ENCODE data around the gene KCND3.
A peak's percentile ranks its signal among the peaks of the same experiment; 100 is the strongest.

The KCND3 gene

DNA sequence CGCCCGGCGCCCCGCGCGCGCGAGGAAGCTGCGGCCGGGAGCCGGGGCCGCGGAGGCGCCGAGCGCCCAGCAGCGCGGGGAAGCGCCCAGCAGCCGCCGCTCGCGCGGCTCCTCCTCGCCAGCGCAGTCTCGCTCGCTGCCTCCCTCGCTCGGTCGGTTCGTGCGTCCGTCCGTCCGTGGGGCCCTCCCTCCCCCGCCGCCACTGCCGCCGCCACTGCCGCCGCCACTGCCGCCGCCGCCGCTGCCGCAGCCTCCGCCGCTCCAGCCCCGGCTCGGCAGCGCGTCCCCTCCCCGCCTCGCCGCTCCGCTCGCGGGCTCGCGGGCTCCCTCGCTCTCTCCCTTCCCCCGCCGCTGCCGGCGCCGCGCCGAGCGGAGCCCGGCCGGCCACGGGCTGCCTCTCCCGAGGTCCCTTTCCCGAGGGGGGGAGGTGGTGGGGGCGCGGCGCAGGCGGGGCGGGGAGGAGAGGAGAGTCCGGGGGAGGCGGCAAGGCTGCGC is at the start of gene KCND3:
TSS of gene KCND3 (minus strand) at position 138 of the 495 bp plus-strand sequence.
- peak within 1 kb of the TSS; percentile 41 for H3K4me3 ChIP-seq (ENCODE audit: low read depth, low read length)

DNA sequence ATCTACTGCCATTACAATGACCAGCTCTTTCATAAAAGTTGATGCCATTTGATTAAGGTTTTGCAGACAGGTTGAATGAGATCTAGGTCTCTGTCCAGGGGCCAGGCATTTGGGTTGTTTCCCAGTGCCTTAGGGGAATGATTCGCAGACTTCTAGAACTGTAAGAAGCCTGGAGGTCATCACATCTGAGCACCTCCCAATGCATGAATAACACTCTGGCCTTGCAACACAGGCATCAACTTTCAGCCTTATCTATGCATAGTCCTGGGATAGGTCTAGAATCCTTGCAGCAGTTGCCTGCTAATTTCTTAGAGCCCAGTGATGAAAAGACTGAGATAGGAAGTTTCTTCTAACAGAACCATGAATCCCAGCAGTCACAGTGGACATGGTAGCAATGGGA is 44.8 kb upstream of the KCND3 start:
- H3K4me3 ChIP-seq (ENCODE audit: low read depth, low read length), result no peak overlapping the region

DNA sequence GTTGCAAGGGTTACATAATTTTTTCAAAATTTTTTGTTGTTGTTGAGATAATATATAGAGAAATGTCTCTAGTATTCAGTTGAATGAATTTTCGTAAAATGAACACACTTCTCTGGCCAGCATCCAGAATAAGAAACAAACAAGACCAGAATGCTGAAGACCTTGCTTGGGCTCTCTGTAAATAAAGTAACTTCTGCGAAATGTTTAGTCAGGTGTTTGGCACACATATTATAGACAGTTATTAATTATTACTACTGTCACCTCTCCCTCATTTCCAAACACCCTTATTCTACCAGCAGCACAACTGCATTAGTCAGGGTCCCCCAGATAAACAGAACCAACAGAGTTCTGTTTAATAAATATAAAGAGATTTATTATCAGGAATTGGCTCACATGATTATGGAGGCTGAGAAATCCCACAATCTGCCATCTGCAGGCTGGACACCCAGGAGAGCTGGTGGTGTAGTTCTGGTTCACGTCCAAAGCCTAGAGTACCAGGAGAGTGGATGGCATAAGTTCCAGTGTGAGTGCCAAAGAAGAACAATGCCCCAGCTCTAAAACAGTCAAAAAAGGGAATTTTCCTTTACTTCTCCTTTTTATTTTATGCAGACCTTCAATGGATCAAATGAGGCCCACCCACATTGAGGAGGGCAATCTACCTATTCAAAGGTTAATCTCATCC is 44.1 kb upstream of the KCND3 start:
- H3K4me3 ChIP-seq (ENCODE audit: low read depth, low read length), result no peak overlapping the region

DNA sequence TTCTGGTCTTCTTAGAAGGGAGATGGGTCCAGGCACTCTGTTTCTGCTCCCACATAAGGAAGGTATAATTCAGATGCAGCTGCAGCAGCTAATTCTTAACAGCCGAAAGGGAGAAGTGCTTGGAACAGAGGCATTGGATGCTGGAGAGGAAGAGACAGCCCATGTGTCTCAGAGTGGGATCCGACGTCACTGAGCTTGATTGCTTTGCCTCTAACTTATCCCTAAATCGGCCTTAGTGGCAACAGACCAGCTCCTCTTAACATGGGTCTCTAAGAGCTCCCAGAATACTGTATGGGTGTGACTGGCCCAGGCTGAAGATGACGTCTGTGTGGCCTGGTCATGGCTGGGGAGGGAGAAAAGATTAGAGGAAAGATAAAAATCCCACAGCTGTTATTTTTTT is 40.7 kb upstream of the KCND3 start:
- H3K4me3 ChIP-seq (ENCODE audit: low read depth, low read length), result no peak overlapping the region

DNA sequence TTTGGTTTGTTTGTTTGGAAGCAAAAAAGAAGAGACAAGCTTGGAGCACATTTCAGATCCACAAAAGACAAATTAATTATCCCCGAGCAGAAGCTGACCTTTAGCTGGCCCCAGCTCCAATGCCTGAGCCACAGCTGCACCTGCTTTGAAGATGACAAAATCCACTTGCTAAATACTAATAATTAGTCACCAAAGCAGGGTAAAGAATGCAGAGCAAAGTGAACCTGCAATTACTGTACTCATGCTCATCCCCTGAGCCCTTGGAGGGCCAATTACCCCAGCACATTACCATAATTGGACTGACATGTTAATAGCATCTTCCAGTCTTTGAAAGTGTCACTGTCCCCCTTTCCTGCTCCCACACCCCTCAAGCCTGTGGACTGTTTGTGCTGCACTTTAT is 38.2 kb upstream of the KCND3 start:
- H3K4me3 ChIP-seq (ENCODE audit: low read depth, low read length), result no peak overlapping the region

DNA sequence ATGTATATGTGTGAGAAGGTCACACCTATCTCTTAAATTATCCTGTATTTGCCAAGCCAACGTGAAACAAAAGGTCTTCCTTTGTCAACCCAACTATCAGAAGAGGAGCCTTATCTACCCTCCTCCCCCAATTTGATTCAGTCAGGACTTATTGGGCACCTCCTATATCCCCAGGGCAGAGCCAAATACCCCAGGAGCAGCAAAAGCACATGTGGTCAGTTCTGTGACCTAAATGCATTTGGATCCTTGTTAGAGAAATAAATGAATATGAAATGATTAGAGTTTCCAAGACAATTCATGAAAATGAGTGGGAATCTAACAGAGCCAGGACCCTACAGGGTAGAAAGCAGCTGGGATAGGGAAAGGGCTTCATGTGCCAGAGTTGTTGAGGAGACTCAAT is 37.0 kb upstream of the KCND3 start:
- no peak overlapping the region for H3K4me3 ChIP-seq (ENCODE audit: low read depth, low read length)

DNA sequence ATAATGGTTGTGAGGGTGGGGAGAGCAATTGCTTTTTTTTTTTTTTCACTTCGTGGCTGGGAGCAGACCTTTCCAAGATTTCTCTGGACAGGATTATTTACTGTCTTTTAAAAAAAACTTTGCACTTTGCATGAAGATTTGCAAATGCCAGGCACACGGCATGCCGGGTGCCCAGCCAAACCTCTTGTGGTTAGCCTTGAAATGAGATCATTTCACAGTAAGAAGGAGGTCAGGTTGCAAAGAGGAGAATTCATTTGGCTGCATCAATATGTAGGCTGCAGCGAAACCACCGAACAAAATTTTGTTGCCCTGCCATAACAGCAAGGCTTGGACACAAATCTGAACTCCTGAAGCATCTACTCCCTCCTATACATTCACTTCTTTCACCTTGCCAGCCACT is 36.5 kb upstream of the KCND3 start:
- H3K4me3 ChIP-seq (ENCODE audit: low read depth, low read length), result no peak overlapping the region

DNA sequence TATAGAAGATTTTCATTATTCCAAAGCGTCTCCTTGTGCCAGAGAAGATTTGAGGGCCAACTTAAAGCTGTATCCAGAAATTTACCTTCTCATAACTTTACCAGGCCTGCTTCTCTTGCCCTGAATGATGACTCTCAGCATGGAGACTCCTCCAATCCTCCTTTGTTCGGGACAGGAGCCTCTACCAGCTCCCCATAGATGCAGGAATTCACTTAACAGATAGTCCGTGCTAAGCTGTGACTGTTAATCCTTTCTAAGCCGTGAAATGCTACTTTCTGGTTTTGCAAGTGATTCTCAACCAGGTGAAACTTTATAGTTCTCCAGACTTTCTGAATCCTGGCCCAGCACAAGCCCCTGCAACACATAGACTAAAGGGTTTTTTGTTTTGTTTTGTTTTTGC is 31.8 kb upstream of the KCND3 start:
- H3K4me3 ChIP-seq (ENCODE audit: low read depth, low read length), result no peak overlapping the region

DNA sequence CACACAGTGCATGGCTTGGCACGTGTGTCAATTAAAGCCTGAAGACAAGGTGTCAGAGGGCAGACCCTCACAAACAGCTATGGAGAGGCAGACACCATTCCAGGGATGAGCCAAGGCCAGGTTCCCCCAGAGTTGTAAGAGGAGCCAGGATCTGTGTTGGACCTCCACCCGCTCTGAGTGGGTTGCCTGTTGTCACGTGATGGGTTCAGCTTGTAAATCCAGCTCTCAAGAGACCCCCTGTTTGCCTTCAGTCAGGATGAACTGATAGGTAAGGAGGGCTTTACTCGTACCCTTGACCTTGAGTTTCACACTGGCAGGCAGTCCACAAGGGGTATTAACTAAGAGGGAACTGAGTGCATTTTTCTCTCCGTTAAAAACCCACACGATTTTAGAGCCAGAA is 27.7 kb upstream of the KCND3 start:
- H3K4me3 ChIP-seq (ENCODE audit: low read depth, low read length), result no peak overlapping the region

DNA sequence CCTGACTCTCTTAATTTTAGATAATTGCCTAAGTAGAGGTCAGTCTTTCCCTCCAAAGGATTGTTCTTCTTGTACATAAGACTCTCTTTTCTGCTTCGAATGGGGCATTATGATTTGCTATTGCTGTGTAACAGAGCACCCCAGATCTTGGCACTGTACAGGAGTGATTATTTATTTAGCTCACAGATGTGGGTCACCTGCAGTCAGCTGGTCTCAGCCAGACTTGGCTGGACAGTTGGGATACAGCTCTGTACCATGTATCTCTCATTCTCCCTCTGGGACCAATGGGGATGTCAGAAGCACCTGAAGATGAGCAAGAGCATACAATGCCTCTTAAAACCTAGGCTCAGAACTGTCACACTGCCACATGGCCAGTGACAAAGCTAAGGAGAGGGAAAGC is 23.4 kb upstream of the KCND3 start:
- no peak overlapping the region for H3K4me3 ChIP-seq (ENCODE audit: low read depth, low read length)

DNA sequence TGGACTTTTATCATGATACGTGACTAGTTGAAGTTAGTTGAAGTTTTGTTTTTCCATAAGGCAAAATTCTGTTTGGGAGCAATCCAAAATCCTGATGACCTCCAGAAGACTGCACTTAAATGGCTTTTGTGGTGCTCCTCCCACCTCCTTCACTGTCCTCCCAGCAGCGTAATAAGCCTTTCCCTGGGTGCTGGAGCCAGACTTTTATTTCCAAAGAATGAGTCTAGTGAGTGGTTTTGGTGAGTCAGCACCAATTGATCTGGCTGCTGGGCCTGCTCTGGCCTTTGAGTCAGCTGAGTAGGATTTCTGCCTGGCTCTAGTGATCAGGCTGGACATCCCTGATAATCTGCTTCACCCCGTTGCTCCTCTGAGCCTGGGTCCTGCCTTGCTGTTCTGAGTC is 21.7 kb upstream of the KCND3 start:
- no peak overlapping the region for H3K4me3 ChIP-seq (ENCODE audit: low read depth, low read length)

DNA sequence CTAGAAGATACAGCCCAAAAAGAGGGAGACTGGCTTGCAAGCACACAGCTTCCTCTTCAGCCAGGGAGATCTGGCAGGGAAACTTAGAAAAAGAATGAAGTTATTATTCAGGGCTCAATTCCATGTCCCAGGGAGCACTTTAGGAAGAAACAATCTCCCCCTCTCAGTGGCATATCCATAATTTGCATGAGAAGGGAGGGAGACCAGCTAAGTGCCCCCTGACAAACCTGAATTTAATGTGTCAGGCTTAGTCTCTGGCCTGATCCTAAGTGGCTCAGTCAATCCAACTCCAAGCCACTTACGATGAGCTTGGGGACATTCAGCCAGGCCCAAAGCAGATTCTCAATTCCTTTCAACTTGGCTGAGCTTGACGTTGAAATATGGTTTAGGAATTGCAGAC is 17.7 kb upstream of the KCND3 start:
- no peak overlapping the region for H3K4me3 ChIP-seq (ENCODE audit: low read depth, low read length)

DNA sequence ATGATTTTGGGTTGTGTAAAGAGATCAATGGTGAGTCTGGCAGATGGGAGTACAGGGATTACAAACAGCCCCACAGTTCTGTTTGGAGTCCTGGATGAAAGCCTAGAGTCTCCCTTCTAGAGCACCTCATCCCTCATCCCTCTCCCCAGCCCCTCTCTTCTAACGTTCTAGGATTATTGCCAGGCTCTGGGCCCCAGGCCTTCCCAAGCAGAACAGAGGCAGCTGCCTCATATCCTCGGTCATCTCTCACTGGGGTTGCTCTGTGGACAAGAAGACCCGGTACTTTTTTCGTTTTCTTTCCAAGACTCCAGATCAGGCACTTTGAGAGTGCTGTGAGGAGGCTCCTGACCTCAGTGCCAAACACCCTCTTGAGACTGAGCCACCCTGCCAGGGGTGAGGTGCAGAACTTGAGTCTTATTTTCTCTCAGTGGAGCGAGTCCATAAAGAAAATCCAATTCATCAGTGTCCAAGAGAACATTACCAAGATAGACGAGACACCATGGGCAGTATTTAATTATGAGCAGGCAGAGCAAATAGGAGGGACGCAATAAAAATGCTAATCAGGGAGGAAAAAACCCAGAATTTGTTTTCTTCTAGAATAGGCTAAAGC is 17.1 kb upstream of the KCND3 start:
- no peak overlapping the region for H3K4me3 ChIP-seq (ENCODE audit: low read depth, low read length)

DNA sequence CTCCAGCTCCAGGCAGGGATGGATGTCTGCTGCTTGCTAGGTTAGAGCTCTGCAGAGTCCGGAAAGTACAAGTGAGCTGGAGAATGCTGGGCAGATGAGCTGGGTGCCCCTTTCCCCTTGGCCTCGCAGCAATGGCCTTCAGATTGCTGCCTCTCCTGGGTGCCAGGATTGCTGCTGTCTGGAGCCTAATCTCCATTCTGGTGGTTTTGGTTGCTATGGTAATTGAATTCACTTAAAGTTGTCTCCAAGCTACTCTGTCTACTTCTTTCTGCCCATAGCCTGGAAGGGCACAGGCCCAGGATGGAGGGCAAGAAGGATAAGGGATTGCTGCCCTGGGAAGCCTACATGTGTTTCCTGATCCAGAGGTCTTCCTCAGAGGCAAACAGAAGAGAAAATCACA is 14.6 kb upstream of the KCND3 start:
- no peak overlapping the region for H3K4me3 ChIP-seq (ENCODE audit: low read depth, low read length)

DNA sequence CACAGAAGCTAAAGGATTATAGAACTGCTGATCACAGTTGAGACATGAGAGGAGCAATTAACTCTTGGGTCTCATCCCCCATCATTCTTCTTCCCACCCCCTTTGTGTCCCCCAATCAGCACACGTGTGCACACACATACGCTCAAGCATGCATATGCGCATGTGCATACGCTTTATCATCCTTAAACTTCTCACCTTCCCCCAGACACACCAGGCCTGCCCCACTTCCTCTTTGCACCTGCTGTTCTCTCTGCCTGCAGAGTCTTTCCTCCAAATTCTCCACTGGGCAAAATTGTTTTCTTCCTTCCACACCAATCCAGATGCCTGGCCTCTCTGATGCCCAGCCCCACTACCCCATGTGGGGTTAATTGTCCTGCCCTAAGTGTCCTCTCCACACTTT is 13.0 kb upstream of the KCND3 start:
- no peak overlapping the region for H3K4me3 ChIP-seq (ENCODE audit: low read depth, low read length)

DNA sequence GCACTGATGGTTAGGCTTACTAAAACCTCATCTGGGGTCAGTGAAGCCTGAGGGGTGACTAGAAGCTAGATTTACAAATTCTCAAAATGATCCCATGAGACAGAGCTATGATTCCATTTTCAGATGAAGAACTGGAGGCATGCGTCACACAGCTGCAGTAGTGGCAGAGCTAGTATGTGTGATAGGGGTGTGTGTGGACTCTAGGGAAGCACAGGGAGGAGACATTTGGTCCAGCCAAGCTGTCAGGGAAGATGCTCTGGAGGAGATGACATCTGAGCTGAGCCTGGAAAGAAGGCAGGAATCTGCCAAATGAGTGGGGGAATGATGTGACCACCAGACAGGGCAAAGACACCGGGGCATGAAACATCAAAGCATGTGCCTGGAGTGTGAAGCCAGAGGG is 12.0 kb upstream of the KCND3 start:
- no peak overlapping the region for H3K4me3 ChIP-seq (ENCODE audit: low read depth, low read length)

DNA sequence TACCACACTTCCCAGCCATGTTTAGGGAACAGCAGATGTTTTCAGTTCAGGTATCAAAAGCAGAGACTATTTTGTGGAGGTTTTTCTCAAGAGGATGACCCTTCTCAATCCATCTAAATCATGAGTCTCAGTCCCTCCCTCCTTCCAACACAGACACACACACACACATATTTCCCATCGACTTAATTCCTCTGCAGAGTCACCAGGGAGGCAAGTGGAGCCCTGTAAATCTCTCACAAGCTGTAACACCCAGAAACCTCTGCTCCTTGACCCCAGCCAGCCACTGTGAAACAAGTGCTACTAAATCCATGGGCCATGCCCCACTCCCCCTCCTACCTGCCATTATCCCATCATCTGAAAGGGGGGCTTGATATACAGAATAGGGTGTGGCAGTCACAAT is 10.6 kb upstream of the KCND3 start:
- H3K4me3 ChIP-seq (ENCODE audit: low read depth, low read length), result no peak overlapping the region

DNA sequence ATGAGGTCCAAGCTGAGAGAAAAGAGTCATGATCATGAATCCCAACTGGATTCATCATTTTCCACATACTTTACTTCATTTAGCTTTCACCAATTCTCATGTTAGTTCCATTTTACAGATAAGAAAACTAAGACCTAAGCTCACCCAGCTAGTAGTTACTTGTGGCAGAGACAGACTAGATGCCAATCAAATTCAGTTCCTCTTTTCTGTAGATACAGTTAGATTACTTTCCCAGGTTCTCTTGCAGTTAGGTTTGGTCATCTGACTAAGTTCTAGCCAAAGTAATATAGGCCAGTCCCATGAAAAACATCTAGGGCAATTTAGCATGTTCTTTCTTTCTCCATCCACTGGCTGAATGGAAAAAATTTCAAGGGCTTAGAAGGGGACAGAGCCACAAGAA is 8.9 kb upstream of the KCND3 start:
- no peak overlapping the region for H3K4me3 ChIP-seq (ENCODE audit: low read depth, low read length)

DNA sequence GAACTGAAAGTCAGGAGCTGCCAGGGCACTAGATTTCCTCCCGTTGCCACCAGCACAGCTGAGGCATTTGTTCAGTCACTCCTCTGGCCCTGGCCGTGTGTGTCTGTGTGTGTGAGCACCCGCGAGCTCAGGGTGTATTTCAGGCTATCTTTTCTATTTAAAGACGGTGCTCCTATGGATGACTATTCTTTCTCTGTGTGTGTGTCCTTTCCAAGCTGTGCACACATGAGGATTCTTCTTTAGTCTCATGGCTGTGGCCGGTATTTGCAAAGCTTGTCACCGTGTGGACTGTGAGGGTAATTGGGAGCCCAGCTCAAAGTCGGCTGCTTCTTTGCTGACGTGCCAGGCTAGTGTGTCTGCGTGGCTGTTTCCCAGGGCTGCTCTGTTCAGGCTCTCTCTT is 3.0 kb upstream of the KCND3 start:
- no peak overlapping the region for H3K4me3 ChIP-seq (ENCODE audit: low read depth, low read length)

DNA sequence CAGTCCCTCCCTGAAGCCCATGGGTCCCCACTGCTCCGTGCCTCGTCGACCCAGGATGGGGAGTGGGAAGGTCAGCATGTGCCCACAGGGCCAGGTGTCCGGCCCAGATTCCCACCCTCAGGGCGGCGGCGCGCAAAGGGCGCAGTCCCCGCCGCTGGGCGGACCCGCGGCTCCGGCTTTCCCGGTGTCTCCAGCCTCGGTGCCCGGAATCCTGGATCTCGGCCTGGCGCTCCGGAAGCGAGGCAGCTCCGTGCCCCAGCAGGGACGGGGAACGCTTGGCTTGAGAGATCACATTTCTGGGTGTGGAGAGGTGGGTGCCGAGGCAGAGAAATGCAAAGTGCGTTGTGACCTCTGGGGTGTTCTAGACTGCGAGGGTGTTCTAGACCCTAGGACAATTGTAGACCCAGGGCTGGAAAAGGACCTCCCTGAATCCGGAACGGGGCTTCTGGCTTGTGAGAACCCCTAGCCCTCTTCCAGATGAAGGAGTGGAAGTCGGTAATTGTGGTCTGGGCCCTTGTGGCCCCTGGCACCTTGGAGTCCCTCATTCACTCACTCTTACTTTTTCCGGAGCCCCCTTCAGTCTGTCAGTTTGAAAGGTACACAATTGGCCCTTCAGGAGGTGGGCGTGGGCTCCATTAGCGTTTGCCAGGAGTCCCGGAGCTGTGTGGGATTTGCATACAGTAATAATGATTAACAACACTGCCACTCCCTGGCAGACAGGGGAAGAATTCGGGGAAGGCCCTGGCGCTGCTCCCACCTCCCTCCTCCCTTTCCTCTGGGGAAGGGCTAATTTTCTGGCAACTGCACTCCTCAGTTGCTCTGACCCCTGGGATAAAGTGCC is 1.6 kb upstream of the KCND3 start:
- peak overlapping the region; percentile 41 for H3K4me3 ChIP-seq (ENCODE audit: low read depth, low read length)

DNA sequence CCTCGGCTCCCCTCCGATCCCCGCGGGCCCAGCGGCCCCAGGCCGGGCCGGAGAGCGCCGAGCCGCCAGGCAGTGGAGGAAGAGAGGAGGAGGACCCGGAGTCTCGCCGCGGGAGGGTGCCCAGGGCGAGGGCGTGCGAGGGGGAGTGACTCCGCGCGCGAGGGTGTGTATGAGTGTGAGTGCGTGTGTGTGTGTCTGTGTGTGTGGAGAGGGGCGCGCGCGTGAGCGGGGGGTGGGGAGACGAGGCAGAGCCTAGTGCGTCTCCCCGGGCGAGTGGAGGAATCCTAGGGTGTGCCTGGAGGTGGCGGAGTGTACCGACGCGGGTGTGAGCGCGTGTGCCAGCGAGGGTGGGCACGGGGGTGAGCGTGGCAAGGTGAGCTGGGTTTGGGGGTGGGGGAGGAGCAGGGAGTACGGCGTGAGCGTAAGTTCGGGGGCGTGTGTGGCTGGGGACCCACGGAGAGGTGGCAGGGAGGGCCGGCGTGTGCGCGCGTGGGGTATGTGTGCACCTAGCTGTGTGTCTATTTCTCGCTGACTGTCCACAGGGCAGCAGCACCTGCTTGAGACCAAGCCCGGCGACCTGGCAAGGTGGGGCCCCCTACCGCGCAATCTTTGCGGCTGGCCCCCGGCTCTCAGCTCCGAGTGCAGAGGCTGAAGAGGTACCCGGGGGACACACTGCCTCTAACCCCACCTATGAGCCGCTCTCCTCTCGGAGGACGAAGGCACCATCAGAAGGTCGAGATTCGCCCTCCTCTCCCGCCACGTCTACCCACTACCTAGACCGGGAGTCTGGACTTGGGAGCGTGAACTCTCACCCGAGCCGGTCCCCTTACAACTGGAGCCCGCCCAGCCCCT is 784 bp upstream of the KCND3 start:
- H3K4me3 ChIP-seq (ENCODE audit: low read depth, low read length), result peak overlapping the region; percentile 41

Measured in iPS-11a (cell line).